ENCODE measurements around the gene HOXA2.

The HOXA2 gene

GRCh38 chr7:27111751-27112277, 9.3 kb upstream of the HOXA2 start:
- DNase-seq (ENCODE audit: low spot score) = no peak

GRCh38 chr7:27111042-27111750, 8.7 kb upstream of the HOXA2 start:
- no peak for DNase-seq (ENCODE audit: low spot score)

- DNase-seq (ENCODE audit: low spot score) = no peak
Observed at GRCh38 chr7:27110186-27111031, 7.9 kb upstream of the HOXA2 start.

GRCh38 chr7:27109466-27110185, 7.1 kb upstream of the HOXA2 start:
- DNase-seq (ENCODE audit: low spot score) = no peak

- DNase-seq (ENCODE audit: low spot score) = no peak
Observed at GRCh38 chr7:27108390-27109127, 6.1 kb upstream of the HOXA2 start.

- no peak for DNase-seq (ENCODE audit: low spot score)
Observed at GRCh38 chr7:27107391-27108381, 5.2 kb upstream of the HOXA2 start.

GRCh38 chr7:27106901-27107240, 4.4 kb upstream of the HOXA2 start:
- DNase-seq (ENCODE audit: low spot score) = no peak

GRCh38 chr7:27106181-27106900, 3.9 kb upstream of the HOXA2 start:
- no peak for DNase-seq (ENCODE audit: low spot score)

- no peak for DNase-seq (ENCODE audit: low spot score)
Observed at GRCh38 chr7:27105301-27106031, 3.0 kb upstream of the HOXA2 start.

- DNase-seq (ENCODE audit: low spot score) = no peak
Observed at GRCh38 chr7:27104341-27105058, 2.0 kb upstream of the HOXA2 start.

- DNase-seq (ENCODE audit: low spot score) = no peak
Observed at GRCh38 chr7:27103489-27104226, 1.2 kb upstream of the HOXA2 start.

- DNase-seq (ENCODE audit: low spot score) = no peak
Observed at GRCh38 chr7:27101957-27102580, 414 bp downstream of the HOXA2 start.

- DNase-seq (ENCODE audit: low spot score) = no peak
Observed at GRCh38 chr7:27101171-27101956, 1.1 kb downstream of the HOXA2 start.

- DNase-seq (ENCODE audit: low spot score) = no peak
Observed at GRCh38 chr7:27100694-27101170, 1.8 kb downstream of the HOXA2 start.

- no peak for DNase-seq (ENCODE audit: low spot score)
Observed at GRCh38 chr7:27099453-27100370, 2.8 kb downstream of the HOXA2 start.

Data from HuH-7.5 (cell line).